T-cell (primary cell): Measurements from ENCODE around the gene TBC1D14. TPM values are rescaled to one million over a fixed set of nuclear protein-coding genes. Genes with fewer than 3 reads are reported as not detected.

Source experiments
- ATAC-seq, 4 experiments: fragments of 200-7000 bp in 3 of 4; fragments of 150-1000 bp in 1 of 4; cut with Tn5 transposase; replicated peaks in 1 of 4; 1 replicate in 3 of 4; 2 replicates in 1 of 4; pipeline ENCODE4 v1.10.0; 2021; ENCODE audit warnings: moderate library complexity in 3 of 4, mild to moderate bottlenecking in 2 of 4, moderate number of reproducible peaks in 1 of 4
- CTCF ChIA-PET, 2 donors: fragments of 300-600 bp; sonication (Branson Sonifier 250); formaldehyde crosslinking; loops; one replicate each; lab custom pipeline; 2022; ENCODE audit warnings: antibody characterized with exemption in 2 of 2; lab: Charles Lee
- POLR2A ChIA-PET, 2 donors: fragments of 300-600 bp; sonication (Branson Sonifier 250); formaldehyde crosslinking; loops; one replicate each; lab custom pipeline; 2022; ENCODE audit warnings: antibody characterized with exemption in 2 of 2; lab: Charles Lee
- DNase-seq, 35 experiments: peaks; one replicate each; pipeline versions ENCODE4 v3.0.0 to v3.0.0-alpha.2; 2013 to 2023
- H3K27ac ChIP-seq: one replicate; pipeline ENCODE4 v1.5.1; 2013; ENCODE audit warnings: low read length
- H3K27me3 ChIP-seq, 2 experiments: replicated peaks in 1 of 2; 1 replicate in 1 of 2; 2 replicates in 1 of 2; pipeline versions ENCODE4 v1.6.1 to v1.7.0; 2013; ENCODE audit warnings: low read length in 1 of 2, mixed read lengths in 1 of 2; ENCODE audit not compliant: control insufficient read depth in 2 of 2, insufficient read depth in 2 of 2; ENCODE audit errors: extremely low read depth in 1 of 2
- H3K36me3 ChIP-seq, 2 donors: 1 replicate in 1 of 2; 2 replicates in 1 of 2; pipeline versions ENCODE4 v1.6.1 to v1.7.0; 2013; ENCODE audit warnings: low read length in 1 of 2; ENCODE audit not compliant: control insufficient read depth in 2 of 2, insufficient read depth in 1 of 2; ENCODE audit errors: extremely low read depth in 1 of 2
- H3K4me1 ChIP-seq, 2 experiments: 1 replicate in 1 of 2; 2 replicates in 1 of 2; pipeline versions ENCODE4 v1.6.1 to v1.7.0; 2013; ENCODE audit warnings: low read length in 2 of 2, mixed read lengths in 1 of 2; ENCODE audit not compliant: insufficient read depth in 2 of 2, control insufficient read depth in 1 of 2; ENCODE audit errors: extremely low read depth in 1 of 2
- H3K4me3 ChIP-seq, 2 donors: 1 replicate in 1 of 2; 2 replicates in 1 of 2; pipeline versions ENCODE4 v1.5.1 to v1.7.0; 2013; ENCODE audit warnings: mild to moderate bottlenecking in 2 of 2, low read length in 1 of 2, moderate library complexity in 1 of 2; ENCODE audit not compliant: control insufficient read depth in 1 of 2; ENCODE audit errors: extremely low read depth in 1 of 2
- H3K9me3 ChIP-seq: 2 replicates; pipeline ENCODE4 v1.7.0; 2013
- H3K27ac Mint-ChIP-seq, 2 donors: one replicate each; pipeline ENCODE4 v1.8.0; 2020 to 2021; ENCODE audit warnings: mild to moderate bottlenecking in 2 of 2, mixed read lengths in 2 of 2
- H3K27me3 Mint-ChIP-seq, 2 donors: one replicate each; pipeline ENCODE4 v1.8.0; 2021 to 2022; ENCODE audit warnings: mixed read lengths in 2 of 2
- H3K36me3 Mint-ChIP-seq: one replicate; pipeline ENCODE4 v1.8.0; 2021; ENCODE audit warnings: mixed read lengths
- H3K4me1 Mint-ChIP-seq, 3 donors: one replicate each; pipeline ENCODE4 v1.8.0; 2020 to 2022; ENCODE audit warnings: mixed read lengths in 3 of 3, mild to moderate bottlenecking in 1 of 3
- H3K4me3 Mint-ChIP-seq, 3 donors: one replicate each; pipeline ENCODE4 v1.8.0; 2020 to 2022; ENCODE audit warnings: mild to moderate bottlenecking in 3 of 3, mixed read lengths in 3 of 3, moderate library complexity in 3 of 3
- H3K9me3 Mint-ChIP-seq, 3 donors: one replicate each; pipeline ENCODE4 v1.8.0; 2020 to 2022; ENCODE audit warnings: mixed read lengths in 3 of 3
- WGBS: methylation state at CpG from one replicate; pipeline ENCODE4 v1.1.5; 2013; ENCODE audit warnings: missing lambda C conversion rate; ENCODE audit not compliant: insufficient coverage; 5-methylcytosine and 5-hydroxymethylcytosine counted together
- total RNA-seq, 35 experiments: library from RNA in 6 of 35; stranded (reverse) in 6 of 35; fragments of 120-200 nt in 1 of 35; gene quantifications; one replicate each; pipeline versions ENCODE4 v1.2.1 to v1.2.4 and lab custom pipeline; 2013 to 2026

Gene TBC1D14
- total RNA-seq, 5 donors from 2014 or later (not counting 1 experiment from before 2014, with no cell fraction given): 44.2 to 73.8 (median 62.3) TPM

GRCh38 chr4:7027913-7028312 lies 118.3 kb downstream of the TBC1D14 start:
- peaks cover 34% of the 10 kb centered on the region for H3K36me3 Mint-ChIP-seq
- H3K27ac Mint-ChIP-seq: no peak overlapping the region
- ATAC-seq (no peak), DNase-seq (no peak)
- H3K36me3 ChIP-seq: peaks cover 33 to 75% of the 10 kb centered on the region in 2 donors
- no peaks in the 10 kb centered on the region for H3K9me3 ChIP-seq
- H3K4me3 ChIP-seq: no peak overlapping the region
- 87% methylated on average over 3 of the region's 5 CpGs for WGBS
- H3K27ac ChIP-seq: no peak overlapping the region
- no peaks in the 10 kb centered on the region for H3K27me3 Mint-ChIP-seq
- H3K4me1 ChIP-seq: peaks cover 0 to 3% of the 10 kb centered on the region in 2 experiments
- ChIA-PET CTCF (no interaction called here), POLR2A (no interaction called here)
- H3K27me3 ChIP-seq: no peaks in the 10 kb centered on the region
- no peaks in the 10 kb centered on the region for H3K4me1 Mint-ChIP-seq
- H3K4me3 Mint-ChIP-seq: no peak overlapping the region
- no peaks in the 10 kb centered on the region for H3K9me3 Mint-ChIP-seq

GRCh38 chr4:7029212-7029611 lies 119.6 kb downstream of the TBC1D14 start:
- H3K36me3 Mint-ChIP-seq: peaks cover 30% of the 10 kb centered on the region
- POLR2A ChIA-PET: no interaction called here
- no peaks in the 10 kb centered on the region for H3K9me3 Mint-ChIP-seq
- ATAC-seq: no peak
- peaks cover 0 to 3% of the 10 kb centered on the region in 2 experiments for H3K4me1 ChIP-seq
- CTCF ChIA-PET: no interaction called here
- no peak overlapping the region for H3K4me3 ChIP-seq
- H3K27ac ChIP-seq: no peak overlapping the region
- H3K27me3 Mint-ChIP-seq: no peaks in the 10 kb centered on the region
- WGBS: 95% methylated on average over 11 of the region's 12 CpGs
- H3K36me3 ChIP-seq: peaks cover 27 to 62% of the 10 kb centered on the region in 2 donors
- no peak for DNase-seq
- no peaks in the 10 kb centered on the region for H3K4me1 Mint-ChIP-seq
- H3K9me3 ChIP-seq: no peaks in the 10 kb centered on the region
- no peaks in the 10 kb centered on the region for H3K27me3 ChIP-seq
- H3K4me3 Mint-ChIP-seq: no peak overlapping the region
- no peak overlapping the region for H3K27ac Mint-ChIP-seq

- Histone ChIP-seq H3K36me3 (peaks cover 24 to 55% of the 10 kb centered on the region in 2 donors), H3K27me3 (no peaks in the 10 kb centered on the region), H3K9me3 (no peaks in the 10 kb centered on the region), H3K4me1 (peaks cover 0 to 3% of the 10 kb centered on the region in 2 experiments), H3K27ac (no peak overlapping the region), H3K4me3 (no peak overlapping the region)
- peaks cover 30% of the 10 kb centered on the region for H3K36me3 Mint-ChIP-seq
- H3K4me3 Mint-ChIP-seq: no peak overlapping the region
- WGBS: 94% methylated on average over 9 of the region's 10 CpGs
- POLR2A ChIA-PET: no interaction called here
- H3K9me3 Mint-ChIP-seq: no peaks in the 10 kb centered on the region
- no peak for ATAC-seq
- no peak overlapping the region for H3K27ac Mint-ChIP-seq
- no peak for DNase-seq
- no peaks in the 10 kb centered on the region for H3K27me3 Mint-ChIP-seq
- CTCF ChIA-PET: no interaction called here
- no peaks in the 10 kb centered on the region for H3K4me1 Mint-ChIP-seq
Measured at GRCh38 chr4:7029921-7030320, 120.3 kb downstream of the TBC1D14 start.

- Mint-ChIP-seq H3K27ac (no peak overlapping the region), H3K27me3 (no peaks in the 10 kb centered on the region), H3K9me3 (no peaks in the 10 kb centered on the region), H3K4me1 (no peaks in the 10 kb centered on the region), H3K36me3 (peaks cover 30% of the 10 kb centered on the region), H3K4me3 (no peak overlapping the region)
- H3K36me3 ChIP-seq: peaks cover 19 to 47% of the 10 kb centered on the region in 2 donors
- no peaks in the 10 kb centered on the region for H3K27me3 ChIP-seq
- no peaks in the 10 kb centered on the region for H3K4me1 ChIP-seq
- no peaks in the 10 kb centered on the region for H3K9me3 ChIP-seq
- ChIA-PET CTCF (no interaction called here), POLR2A (no interaction called here)
- H3K27ac ChIP-seq: no peak overlapping the region
- H3K4me3 ChIP-seq: no peak overlapping the region
- no peak for DNase-seq
- 96% methylated on average over 10 of the region's 10 CpGs for WGBS
- no peak for ATAC-seq
Measured at GRCh38 chr4:7030856-7031255, 121.2 kb downstream of the TBC1D14 start.

- peaks cover 25% of the 10 kb centered on the region for H3K36me3 Mint-ChIP-seq
- ATAC-seq (no peak), DNase-seq (no peak)
- no peak overlapping the region for H3K27ac Mint-ChIP-seq
- POLR2A ChIA-PET: no interaction called here
- Histone ChIP-seq H3K4me1 (no peaks in the 10 kb centered on the region), H3K9me3 (no peaks in the 10 kb centered on the region), H3K27me3 (no peaks in the 10 kb centered on the region), H3K27ac (no peak overlapping the region), H3K4me3 (no peak overlapping the region), H3K36me3 (peaks cover 19 to 46% of the 10 kb centered on the region in 2 donors)
- no peaks in the 10 kb centered on the region for H3K9me3 Mint-ChIP-seq
- no peaks in the 10 kb centered on the region for H3K27me3 Mint-ChIP-seq
- no peaks in the 10 kb centered on the region for H3K4me1 Mint-ChIP-seq
- 80% methylated on average over 26 of the region's 35 CpGs for WGBS
- H3K4me3 Mint-ChIP-seq: no peak overlapping the region
- CTCF ChIA-PET: no interaction called here
Measured at GRCh38 chr4:7031558-7032449, 122.2 kb downstream of the TBC1D14 start.

GRCh38 chr4:7032596-7032995 lies 123.0 kb downstream of the TBC1D14 start:
- no peaks in the 10 kb centered on the region for H3K9me3 Mint-ChIP-seq
- Histone ChIP-seq H3K4me3 (no peak overlapping the region), H3K9me3 (no peaks in the 10 kb centered on the region), H3K4me1 (no peaks in the 10 kb centered on the region), H3K36me3 (peaks cover 19 to 38% of the 10 kb centered on the region in 2 donors), H3K27ac (no peak overlapping the region), H3K27me3 (no peaks in the 10 kb centered on the region)
- H3K4me1 Mint-ChIP-seq: peaks cover 0 to 7% (median 0%) of the 10 kb centered on the region in 3 donors
- DNase-seq (no peak), ATAC-seq (no peak)
- WGBS: 92% methylated on average over 2 of the region's 8 CpGs
- no peak overlapping the region for H3K27ac Mint-ChIP-seq
- ChIA-PET CTCF (no interaction called here), POLR2A (no interaction called here)
- peaks cover 19% of the 10 kb centered on the region for H3K36me3 Mint-ChIP-seq
- H3K27me3 Mint-ChIP-seq: no peaks in the 10 kb centered on the region
- H3K4me3 Mint-ChIP-seq: no peak overlapping the region
